ENCODE measurements around the gene CACNG4.

Gene CACNG4

GRCh38 chr17:67030641-67031040, 66.1 kb downstream of the CACNG4 start:
- Histone ChIP-seq H4K20me1 (ENCODE audit: insufficient read depth, low read length, poor library complexity, severe bottlenecking) (no peaks in the 10 kb centered on the region), H3K79me2 (ENCODE audit: insufficient read depth, low read length) (no peaks in the 10 kb centered on the region), H3K4me1 (ENCODE audit: insufficient read depth, low read length, poor library complexity, severe bottlenecking) (no peaks in the 10 kb centered on the region), H2AFZ (ENCODE audit: low read length) (no peak overlapping the region), H3K4me3 (ENCODE audit: low read length, poor library complexity, severe bottlenecking) (no peak overlapping the region), H3K9me3 (ENCODE audit: insufficient read depth, low read depth, low read length) (no peaks in the 10 kb centered on the region), H3F3A (ENCODE audit: low read depth) (no peaks in the 10 kb centered on the region), H3K4me2 (ENCODE audit: low read depth, low read length, poor library complexity, severe bottlenecking) (no peak overlapping the region), H3K36me3 (ENCODE audit: insufficient read depth, low read length) (no peaks in the 10 kb centered on the region), H3K27me3 (ENCODE audit: insufficient read depth, low read length, poor library complexity, severe bottlenecking) (no peaks in the 10 kb centered on the region), H3K9ac (ENCODE audit: low read depth, low read length, poor library complexity, severe bottlenecking) (no peak overlapping the region), H3K9me2 (replicated peaks; ENCODE audit: low read depth, low read length) (no peaks in the 10 kb centered on the region)
- TF ChIP-seq CTCF (conservative IDR thresholded peaks at IDR 0.05; ENCODE audit: low read length) (no peak), EZH2phosphoT487 (IDR thresholded peaks at IDR 0.05; ENCODE audit: borderline replicate concordance) (no peak)

GRCh38 chr17:67032382-67032781, 67.9 kb downstream of the CACNG4 start:
- H3K9ac ChIP-seq (ENCODE audit: low read depth, low read length, poor library complexity, severe bottlenecking) = no peak overlapping the region
- H3K9me2 ChIP-seq (replicated peaks; ENCODE audit: low read depth, low read length) = no peaks in the 10 kb centered on the region
- H3K9me3 ChIP-seq (ENCODE audit: insufficient read depth, low read depth, low read length) = no peaks in the 10 kb centered on the region
- H3K27me3 ChIP-seq (ENCODE audit: insufficient read depth, low read length, poor library complexity, severe bottlenecking) = no peaks in the 10 kb centered on the region
- H3K79me2 ChIP-seq (ENCODE audit: insufficient read depth, low read length) = no peaks in the 10 kb centered on the region
- H2AFZ ChIP-seq (ENCODE audit: low read length) = no peak overlapping the region
- no peaks in the 10 kb centered on the region for H3K4me1 ChIP-seq (ENCODE audit: insufficient read depth, low read length, poor library complexity, severe bottlenecking)
- no peak for TF ChIP-seq EZH2phosphoT487 (IDR thresholded peaks at IDR 0.05; ENCODE audit: borderline replicate concordance)
- TF ChIP-seq CTCF (conservative IDR thresholded peaks at IDR 0.05; ENCODE audit: low read length) = no peak
- no peak overlapping the region for H3K4me2 ChIP-seq (ENCODE audit: low read depth, low read length, poor library complexity, severe bottlenecking)
- H3K36me3 ChIP-seq (ENCODE audit: insufficient read depth, low read length) = no peaks in the 10 kb centered on the region
- H3K4me3 ChIP-seq (ENCODE audit: low read length, poor library complexity, severe bottlenecking) = no peak overlapping the region
- no peaks in the 10 kb centered on the region for H3F3A ChIP-seq (ENCODE audit: low read depth)
- H4K20me1 ChIP-seq (ENCODE audit: insufficient read depth, low read length, poor library complexity, severe bottlenecking) = no peaks in the 10 kb centered on the region

GRCh38 chr17:67032985-67033384, 68.5 kb downstream of the CACNG4 start:
- H2AFZ ChIP-seq (ENCODE audit: low read length) = no peak overlapping the region
- no peak overlapping the region for H3K4me3 ChIP-seq (ENCODE audit: low read length, poor library complexity, severe bottlenecking)
- H4K20me1 ChIP-seq (ENCODE audit: insufficient read depth, low read length, poor library complexity, severe bottlenecking) = no peaks in the 10 kb centered on the region
- H3K9me2 ChIP-seq (replicated peaks; ENCODE audit: low read depth, low read length) = no peaks in the 10 kb centered on the region
- H3F3A ChIP-seq (ENCODE audit: low read depth) = no peaks in the 10 kb centered on the region
- no peaks in the 10 kb centered on the region for H3K27me3 ChIP-seq (ENCODE audit: insufficient read depth, low read length, poor library complexity, severe bottlenecking)
- no peaks in the 10 kb centered on the region for H3K9me3 ChIP-seq (ENCODE audit: insufficient read depth, low read depth, low read length)
- no peak overlapping the region for H3K9ac ChIP-seq (ENCODE audit: low read depth, low read length, poor library complexity, severe bottlenecking)
- no peak overlapping the region for H3K4me2 ChIP-seq (ENCODE audit: low read depth, low read length, poor library complexity, severe bottlenecking)
- H3K4me1 ChIP-seq (ENCODE audit: insufficient read depth, low read length, poor library complexity, severe bottlenecking) = no peaks in the 10 kb centered on the region
- TF ChIP-seq CTCF (conservative IDR thresholded peaks at IDR 0.05; ENCODE audit: low read length) (no peak), EZH2phosphoT487 (IDR thresholded peaks at IDR 0.05; ENCODE audit: borderline replicate concordance) (no peak)
- H3K79me2 ChIP-seq (ENCODE audit: insufficient read depth, low read length) = no peaks in the 10 kb centered on the region
- no peaks in the 10 kb centered on the region for H3K36me3 ChIP-seq (ENCODE audit: insufficient read depth, low read length)
